H1 (cell line): ENCODE results near the gene RANBP3L. TPM values are rescaled to one million over a fixed set of nuclear protein-coding genes. Genes with fewer than 3 reads are reported as not detected.

ENCODE experiments used
- CTCF ChIA-PET: fragments of 300-600 bp; sonication (Branson Sonifier 250); formaldehyde crosslinking; loops from one replicate; lab custom pipeline; 2021; ENCODE audit not compliant: partially characterized antibody; lab: Charles Lee
- POLR2A ChIA-PET: fragments of 300-600 bp; sonication (Branson Sonifier 250); formaldehyde crosslinking; loops from one replicate; lab custom pipeline; 2021; ENCODE audit warnings: inconsistent platforms; ENCODE audit not compliant: partially characterized antibody; lab: Charles Lee
- DNase-seq, 2 experiments: peaks; one replicate each; pipeline versions ENCODE4 v3.0.0 to v3.0.0-alpha.2; 2010 to 2022; ENCODE audit warnings: low spot score in 2 of 2, low read depth in 1 of 2, mixed read lengths in 1 of 2
- FAIRE-seq: peaks from 2 replicates; lab custom pipeline; 2011; peaks lifted over from hg19 to GRCh38; lab: Jason Lieb, UNC
- H2AFZ ChIP-seq: 2 replicates; pipeline ENCODE4 v1.8.1; 2012; ENCODE audit warnings: low read length, inconsistent platforms
- H2AK5ac ChIP-seq: 2 replicates; pipeline ENCODE4 v1.6.1; 2013; ENCODE audit warnings: low read depth, low read length
- H2BK120ac ChIP-seq: replicated peaks from 2 replicates; pipeline ENCODE3; 2013; ENCODE audit warnings: low read depth, low read length, inconsistent platforms
- H2BK12ac ChIP-seq: 2 replicates; pipeline ENCODE4 v1.6.1; 2013; ENCODE audit warnings: low read depth, low read length
- H2BK15ac ChIP-seq: 2 replicates; pipeline ENCODE4 v1.6.1; 2013; ENCODE audit warnings: low read length
- H2BK20ac ChIP-seq: 2 replicates; pipeline ENCODE4 v1.6.1; 2013; ENCODE audit warnings: low read length
- H2BK5ac ChIP-seq: 2 replicates; pipeline ENCODE4 v1.6.1; 2013; ENCODE audit warnings: low read depth, low read length
- H3K14ac ChIP-seq: 2 replicates; pipeline ENCODE4 v1.6.1; 2013; ENCODE audit warnings: inconsistent platforms; ENCODE audit not compliant: insufficient read length
- H3K18ac ChIP-seq: 2 replicates; pipeline ENCODE4 v1.6.1; 2013; ENCODE audit warnings: low read length; ENCODE audit errors: extremely low read depth
- H3K23ac ChIP-seq: 2 replicates; pipeline ENCODE4 v1.6.1; 2013; ENCODE audit warnings: inconsistent platforms; ENCODE audit not compliant: insufficient read length
- H3K23me2 ChIP-seq: 2 replicates; pipeline ENCODE4 v1.6.1; 2013; ENCODE audit warnings: low read depth, low read length
- H3K27ac ChIP-seq: 2 replicates; pipeline ENCODE4 v1.6.1; 2011; ENCODE audit warnings: low read depth, low read length, inconsistent platforms
- H3K27me3 ChIP-seq, 4 experiments: replicated peaks in 1 of 4; 1 replicate in 1 of 4; 2 replicates in 3 of 4; pipeline versions ENCODE4 v1.6.1 to v1.8.1; 2011 to 2013; ENCODE audit warnings: low read length in 3 of 4, mild to moderate bottlenecking in 3 of 4, inconsistent platforms in 2 of 4, mixed read lengths in 2 of 4, moderate library complexity in 1 of 4; ENCODE audit not compliant: control insufficient read depth in 3 of 4, insufficient read depth in 3 of 4; ENCODE audit errors: extremely low read depth in 1 of 4
- H3K36me3 ChIP-seq, 4 experiments: 2 replicates each; pipeline versions ENCODE4 v1.6.1 to v1.8.1; 2011 to 2013; ENCODE audit warnings: mild to moderate bottlenecking in 4 of 4, low read length in 3 of 4, moderate library complexity in 2 of 4, control low read depth in 1 of 4, inconsistent platforms in 1 of 4; ENCODE audit not compliant: insufficient read depth in 4 of 4, control insufficient read depth in 2 of 4
- H3K4ac ChIP-seq: replicated peaks from 2 replicates; pipeline ENCODE3; 2013; ENCODE audit warnings: low read length, low read depth, mixed read lengths, inconsistent platforms; ENCODE audit not compliant: insufficient read length
- H3K4me1 ChIP-seq, 4 experiments: replicated peaks in 1 of 4; 1 replicate in 1 of 4; 2 replicates in 3 of 4; pipeline versions ENCODE4 v1.6.1 to v1.8.1; 2011 to 2013; ENCODE audit warnings: low read length in 3 of 4, inconsistent platforms in 2 of 4, mixed read lengths in 1 of 4; ENCODE audit not compliant: insufficient read depth in 4 of 4, control insufficient read depth in 3 of 4
- H3K4me2 ChIP-seq, 2 experiments: 2 replicates each; pipeline versions ENCODE4 v1.6.1 to v1.8.1; 2011 to 2013; ENCODE audit warnings: low read depth in 2 of 2, low read length in 2 of 2, control low read depth in 1 of 2, inconsistent platforms in 1 of 2, mild to moderate bottlenecking in 1 of 2; ENCODE audit not compliant: insufficient read depth in 1 of 2
- H3K4me3 ChIP-seq, 4 experiments: fragments of 200-600, 300-600 bp in 1 of 4; sonication (generic), shearing (Covaris generic), sonication (Bioruptor Twin) in 1 of 4; 2 replicates each; pipeline versions ENCODE4 v1.5.1 to v1.8.1; 2011 to 2016; ENCODE audit warnings: low read length in 4 of 4, low read depth in 3 of 4, control low read depth in 2 of 4, inconsistent platforms in 2 of 4, mild to moderate bottlenecking in 2 of 4, mixed read lengths in 1 of 4, moderate library complexity in 1 of 4; ENCODE audit not compliant: insufficient read depth in 2 of 4; ENCODE audit errors: extremely low read depth in 1 of 4
- H3K56ac ChIP-seq: replicated peaks from 2 replicates; pipeline ENCODE3; 2013; ENCODE audit warnings: low read depth, mild to moderate bottlenecking, mixed read lengths, low read length, inconsistent platforms; ENCODE audit not compliant: insufficient read length
- H3K79me1 ChIP-seq: 2 replicates; pipeline ENCODE4 v1.6.1; 2013; ENCODE audit warnings: low read depth, low read length, control low read depth
- H3K79me2 ChIP-seq, 2 experiments: 2 replicates each; pipeline versions ENCODE4 v1.6.1 to v1.8.1; 2012 to 2013; ENCODE audit warnings: low read length in 2 of 2, mild to moderate bottlenecking in 2 of 2, inconsistent platforms in 1 of 2; ENCODE audit not compliant: insufficient read depth in 2 of 2, control insufficient read depth in 1 of 2
- H3K9ac ChIP-seq, 4 experiments: replicated peaks in 1 of 4; 1 replicate in 1 of 4; 2 replicates in 3 of 4; pipeline versions ENCODE4 v1.6.1 to v1.8.1; 2011 to 2013; ENCODE audit warnings: low read depth in 3 of 4, low read length in 3 of 4, control low read depth in 2 of 4, mild to moderate bottlenecking in 2 of 4, moderate library complexity in 2 of 4, inconsistent platforms in 1 of 4; ENCODE audit errors: extremely low read depth in 1 of 4
- H3K9me3 ChIP-seq, 2 experiments: 2 replicates each; pipeline versions ENCODE4 v1.6.1 to v1.8.1; 2012 to 2013; ENCODE audit warnings: mild to moderate bottlenecking in 2 of 2, moderate library complexity in 2 of 2, control low read depth in 1 of 2, inconsistent platforms in 1 of 2, low read depth in 1 of 2, low read length in 1 of 2, mixed read lengths in 1 of 2; ENCODE audit not compliant: insufficient read depth in 2 of 2
- H4K20me1 ChIP-seq, 2 experiments: replicated peaks in 1 of 2; 2 replicates each; pipeline versions ENCODE3 to v1.8.1; 2011 to 2013; ENCODE audit warnings: inconsistent platforms in 2 of 2, low read length in 2 of 2, mild to moderate bottlenecking in 1 of 2; ENCODE audit not compliant: insufficient read depth in 2 of 2, control insufficient read depth in 1 of 2
- H4K5ac ChIP-seq: 2 replicates; pipeline ENCODE4 v1.6.1; 2013; ENCODE audit warnings: low read length, low read depth, mixed read lengths, inconsistent platforms; ENCODE audit not compliant: insufficient read length
- H4K8ac ChIP-seq: 2 replicates; pipeline ENCODE4 v1.8.0; 2013; ENCODE audit warnings: mild to moderate bottlenecking, moderate library complexity, low read length, inconsistent platforms; ENCODE audit not compliant: insufficient read depth; ENCODE audit errors: extremely low read depth
- H4K91ac ChIP-seq: replicated peaks from 2 replicates; pipeline ENCODE3; 2013; ENCODE audit warnings: low read length, mixed read lengths, inconsistent platforms; ENCODE audit not compliant: insufficient read length
- ATF2 ChIP-seq: IDR thresholded peaks from 2 replicates; pipeline ENCODE4 v1.6.1; 2012; ENCODE audit warnings: low read length, inconsistent platforms
- CBX8 ChIP-seq: fragments of 300-800, 300-1000 bp; sonication (generic); IDR thresholded peaks from 2 replicates; pipeline ENCODE4 v1.7.1; 2016; ENCODE audit warnings: low read depth, low read length, borderline replicate concordance
- FOSL1 ChIP-seq: IDR thresholded peaks from 2 replicates; pipeline ENCODE4 v1.6.1; 2011; ENCODE audit warnings: mild to moderate bottlenecking, low read depth, low read length, moderate library complexity; ENCODE audit not compliant: insufficient read depth
- JUND ChIP-seq: IDR thresholded peaks from 2 replicates; pipeline ENCODE4 v1.6.1; 2011; ENCODE audit warnings: mild to moderate bottlenecking, improper control_type of control experiment, low read length
- KDM4A ChIP-seq: IDR thresholded peaks from one replicate; pipeline ENCODE4 v1.7.1; 2012; ENCODE audit warnings: low read depth, mild to moderate bottlenecking, moderate library complexity, low read length, inconsistent platforms; ENCODE audit not compliant: severe bottlenecking
- KDM5A ChIP-seq: fragments of 200-600 bp; IDR thresholded peaks from 2 replicates; pipeline ENCODE4 v1.7.1; 2012; ENCODE audit warnings: mild to moderate bottlenecking, low read length, inconsistent platforms, mixed read lengths
- SAP30 ChIP-seq: fragments of 300-600 bp; sonication (generic); IDR thresholded peaks from 2 replicates; pipeline ENCODE4 v1.7.1; 2012; ENCODE audit warnings: low read length, moderate library complexity, mild to moderate bottlenecking, inconsistent platforms; ENCODE audit not compliant: insufficient read depth, insufficient replicate concordance
- WGBS, 2 experiments: shearing (Covaris generic) in 1 of 2; methylation state at CpG; one replicate each; pipeline versions ENCODE4 v1.1.6 to v1.1.7; 2013 to 2015; ENCODE audit warnings: low lambda C conversion rate in 2 of 2, mixed read lengths in 2 of 2, inconsistent platforms in 1 of 2, low coverage in 1 of 2, missing lambda C conversion rate in 1 of 2; ENCODE audit not compliant: insufficient replicate concordance in 2 of 2, insufficient coverage in 1 of 2, insufficient read length in 1 of 2; ENCODE audit errors: extremely low coverage in 1 of 2, missing lambda C conversion rate in 1 of 2; 5-methylcytosine and 5-hydroxymethylcytosine counted together
- polyA plus RNA-seq, 7 experiments: library from polyadenylated mRNA; depleted of rRNA in 3 of 7; stranded (reverse) in 5 of 7; unstranded in 2 of 7; fragments of >200 nt in 5 of 7; fragments of 200-250 nt in 2 of 7; gene quantifications; 1 replicate in 5 of 7; 2 replicates in 1 of 7; 4 replicates in 1 of 7; pipeline versions ENCODE4 v1.2.1 to v1.2.3, GENCODE V29; 2011 to 2013; ENCODE audit warnings: missing spikeins in 2 of 7, mixed read lengths in 2 of 7
- total RNA-seq: library from RNA; stranded (reverse); fragmentation: NEBNext Ultra II Directional; extraction: Animal tissue kit (Norgen Biotek cat#: 25700); gene quantifications from 2 replicates; pipeline ENCODE4 v1.2.1, GENCODE V29; 2021

RANBP3L gene
- total and polyA plus RNA-seq, 2 of the 8 experiments (the other 6 are each of a cell fraction or from before 2014, with no cell fraction given): not detected

GRCh38 chr5:36251218-36251617 lies 50.5 kb downstream of the RANBP3L start:
- Histone ChIP-seq H4K5ac (no peak overlapping the region), H3K79me1 (no peaks in the 10 kb centered on the region)
- POLR2A ChIA-PET: no interaction called here

More at GRCh38 chr5:36251218-36251617, 50.5 kb downstream of the RANBP3L start:
- Histone ChIP-seq H2BK120ac (no peak overlapping the region), H3K9ac (no peak overlapping the region), H3K23ac (no peak overlapping the region), H3K9me3 (no peaks in the 10 kb centered on the region), H3K36me3 (no peaks in the 10 kb centered on the region), H3K4me1 (no peaks in the 10 kb centered on the region), H2BK15ac (no peak overlapping the region), H4K91ac (no peak overlapping the region), H4K8ac (no peak overlapping the region), H3K14ac (no peak overlapping the region), H3K56ac (no peak overlapping the region), H3K27me3 (peaks cover 0 to 1% (median 0%) of the 10 kb centered on the region in 4 experiments; a peak in 1 of 7 replicates), H2BK20ac (no peak overlapping the region), H3K4me3 (no peak overlapping the region), H3K18ac (no peak overlapping the region), H3K23me2 (no peaks in the 10 kb centered on the region), H2AFZ (no peak overlapping the region), H3K4ac (no peak overlapping the region), H3K27ac (no peak overlapping the region), H2AK5ac (no peak overlapping the region), H2BK12ac (no peak overlapping the region), H3K79me2 (no peaks in the 10 kb centered on the region), H3K4me2 (no peak overlapping the region), H2BK5ac (no peak overlapping the region), H4K20me1 (no peaks in the 10 kb centered on the region)
- CTCF ChIA-PET: interaction anchor here (0.6 to 3.2 kb wide), 5 partner anchors 8 to 208 kb away, joined by 3 to 16 read pairs (median 3); partner anchors contain the start of gene NADK2
- TF ChIP-seq KDM4A (no peak), CBX8 (no peak), FOSL1 (no peak), SAP30 (no peak), JUND (no peak), ATF2 (no peak), KDM5A (no peak)
- no peak for FAIRE-seq
- no peak for DNase-seq
- WGBS, 2 experiments: 86% methylated on average over 3 of the region's 3 CpGs; no CpG with 5 or more reads in 1 of the 2 experiments
